Neural cell (in vitro differentiated cells): ENCODE results near the gene PITX1. TPM values are rescaled to one million over a fixed set of nuclear protein-coding genes. Genes with fewer than 3 reads are reported as not detected.

Source experiments
- H2AFZ ChIP-seq: fragments of 200-600, 300-800 bp; sonication (generic), shearing (Covaris generic); 2 replicates; pipeline ENCODE4 v1.6.0; 2014; ENCODE audit warnings: low read depth, mild to moderate bottlenecking, antibody characterized with exemption, low read length, moderate library complexity
- H3F3A ChIP-seq: fragments of 200-600 bp; shearing (Covaris generic); 2 replicates; pipeline ENCODE4 v1.6.1; 2016; ENCODE audit warnings: mild to moderate bottlenecking, moderate library complexity, mixed read lengths, antibody characterized with exemption, low read length; ENCODE audit not compliant: insufficient read depth, poor library complexity, severe bottlenecking
- H3K27ac ChIP-seq: fragments of 200-600, 300-800 bp; sonication (generic), shearing (Covaris generic); 2 replicates; pipeline ENCODE4 v1.5.1; 2014; ENCODE audit warnings: mild to moderate bottlenecking, low read length, moderate library complexity
- H3K27me3 ChIP-seq: fragments of 300-800, 200-600 bp; sonication (generic), shearing (Covaris generic); 2 replicates; pipeline ENCODE4 v1.6.0; 2014; ENCODE audit warnings: mild to moderate bottlenecking, low read depth, low read length, moderate library complexity; ENCODE audit not compliant: insufficient read depth
- H3K36me3 ChIP-seq: fragments of 300-800, 200-600 bp; sonication (generic), shearing (Covaris generic); 2 replicates; pipeline ENCODE4 v1.5.1; 2014; ENCODE audit warnings: mild to moderate bottlenecking, antibody characterized with exemption, low read length, moderate library complexity; ENCODE audit not compliant: insufficient read depth
- H3K4me2 ChIP-seq: fragments of 300-800, 200-600 bp; sonication (generic), shearing (Covaris generic); 2 replicates; pipeline ENCODE4 v1.6.0; 2014; ENCODE audit warnings: mild to moderate bottlenecking, low read length
- H3K4me3 ChIP-seq: fragments of 300-800, 200-600 bp; sonication (generic), shearing (Covaris generic); 2 replicates; pipeline ENCODE4 v1.5.1; 2014; ENCODE audit warnings: mild to moderate bottlenecking, low read length, moderate library complexity
- H3K79me2 ChIP-seq: fragments of 200-600 bp; shearing (Covaris generic); replicated peaks from 2 replicates; pipeline ENCODE4 v1.6.0; 2014; ENCODE audit warnings: mild to moderate bottlenecking, low read length, moderate library complexity; ENCODE audit not compliant: insufficient read depth
- H3K9ac ChIP-seq: fragments of 300-800, 200-600 bp; sonication (generic), shearing (Covaris generic); 2 replicates; pipeline ENCODE4 v1.6.1; 2016; ENCODE audit warnings: mild to moderate bottlenecking, low read length, mixed read lengths
- H3K9me2 ChIP-seq: fragments of 200-600 bp; shearing (Covaris generic); 2 replicates; pipeline ENCODE4 v1.6.1; 2016; ENCODE audit warnings: mild to moderate bottlenecking, low read length, mixed read lengths; ENCODE audit not compliant: insufficient read depth
- H3K9me3 ChIP-seq: fragments of 200-600, 300-800 bp; sonication (generic), shearing (Covaris generic); 2 replicates; pipeline ENCODE4 v1.6.1; 2016; ENCODE audit warnings: mild to moderate bottlenecking, mixed run types, low read length, moderate library complexity, mixed read lengths
- H4K20me1 ChIP-seq: fragments of 200-600 bp; shearing (Covaris generic); 2 replicates; pipeline ENCODE4 v1.6.1; 2016; ENCODE audit warnings: mild to moderate bottlenecking, mixed run types; ENCODE audit not compliant: insufficient read depth
- EP300 ChIP-seq: fragments of 450-650 bp; conservative IDR thresholded peaks from 2 replicates; pipeline ENCODE4 v1.6.1; 2014; ENCODE audit warnings: antibody characterized with exemption, mild to moderate bottlenecking, moderate library complexity; ENCODE audit not compliant: poor library complexity, severe bottlenecking
- EZH2 ChIP-seq: fragments of 200-600, 300-800 bp; shearing (Covaris generic), sonication (generic); IDR thresholded peaks from 2 replicates; pipeline ENCODE4 v1.6.1; 2014; ENCODE audit warnings: antibody characterized with exemption, low read length, borderline replicate concordance, mild to moderate bottlenecking; ENCODE audit not compliant: insufficient read depth, poor library complexity, severe bottlenecking
- MXI1 ChIP-seq: fragments of 450-650 bp; conservative IDR thresholded peaks from 2 replicates; pipeline ENCODE4 v1.6.1; 2014; ENCODE audit warnings: antibody characterized with exemption, mild to moderate bottlenecking; ENCODE audit not compliant: poor library complexity, severe bottlenecking
- POLR2AphosphoS5 ChIP-seq: IDR thresholded peaks from 2 replicates; pipeline ENCODE4 v1.6.1; 2012
- RAD21 ChIP-seq: fragments of 450-650 bp; conservative IDR thresholded peaks from 2 replicates; pipeline ENCODE4 v1.6.1; 2014; ENCODE audit warnings: antibody characterized with exemption, mild to moderate bottlenecking, moderate library complexity
- SMC3 ChIP-seq: fragments of 450-650 bp; conservative IDR thresholded peaks from 2 replicates; pipeline ENCODE4 v1.6.1; 2014; ENCODE audit warnings: antibody characterized with exemption, mild to moderate bottlenecking, moderate library complexity; ENCODE audit not compliant: poor library complexity
- TAF1 ChIP-seq: IDR thresholded peaks from 2 replicates; pipeline ENCODE4 v1.6.1; 2012; ENCODE audit warnings: low read depth
- polyA plus RNA-seq: library from polyadenylated mRNA; depleted of rRNA; stranded (reverse); fragments of >200 nt; gene quantifications from 2 replicates; pipeline ENCODE4 v1.2.3, GENCODE V29; 2014
- TF ChIP-seq, protein P1 (sequence below): fragments of 450-650 bp; IDR thresholded peaks from 2 replicates; pipeline ENCODE4 v1.5.1; 2014; ENCODE audit warnings: antibody characterized with exemption, mild to moderate bottlenecking, moderate library complexity; ENCODE audit not compliant: poor library complexity, severe bottlenecking
- TF ChIP-seq, protein P2 (sequence below): IDR thresholded peaks from 2 replicates; pipeline ENCODE4 v1.6.1; 2012; ENCODE audit warnings: borderline replicate concordance

Gene PITX1
- polyA plus RNA-seq, 1 donor from 2014 or later = not detected

DNA sequence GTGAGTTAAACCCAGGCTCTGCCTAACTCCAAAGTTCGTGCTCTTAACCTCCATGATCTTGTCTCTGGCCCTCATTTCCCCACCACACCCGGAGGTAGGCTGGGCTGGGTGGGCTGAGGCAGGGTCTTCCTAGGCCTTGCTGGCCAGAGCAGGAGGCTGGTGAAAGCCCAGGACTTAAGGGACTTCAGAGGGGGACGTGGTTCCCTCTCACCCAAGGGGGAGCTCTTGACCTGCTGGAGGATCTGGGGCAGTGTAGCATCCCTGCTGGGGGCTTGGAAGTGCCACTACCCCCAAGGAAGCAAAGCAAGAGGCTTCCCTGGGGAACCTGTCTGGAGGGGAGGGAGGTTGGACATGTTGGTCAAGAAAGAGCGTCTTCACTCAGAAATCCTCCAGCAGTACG is 14.7 kb downstream of the PITX1 start:
- TF ChIP-seq TAF1 (no peak), MXI1 (no peak), POLR2AphosphoS5 (no peak), EP300 (no peak), RAD21 (no peak), SMC3 (no peak), EZH2 (no peak)
- TF ChIP-seq, protein P1, sequence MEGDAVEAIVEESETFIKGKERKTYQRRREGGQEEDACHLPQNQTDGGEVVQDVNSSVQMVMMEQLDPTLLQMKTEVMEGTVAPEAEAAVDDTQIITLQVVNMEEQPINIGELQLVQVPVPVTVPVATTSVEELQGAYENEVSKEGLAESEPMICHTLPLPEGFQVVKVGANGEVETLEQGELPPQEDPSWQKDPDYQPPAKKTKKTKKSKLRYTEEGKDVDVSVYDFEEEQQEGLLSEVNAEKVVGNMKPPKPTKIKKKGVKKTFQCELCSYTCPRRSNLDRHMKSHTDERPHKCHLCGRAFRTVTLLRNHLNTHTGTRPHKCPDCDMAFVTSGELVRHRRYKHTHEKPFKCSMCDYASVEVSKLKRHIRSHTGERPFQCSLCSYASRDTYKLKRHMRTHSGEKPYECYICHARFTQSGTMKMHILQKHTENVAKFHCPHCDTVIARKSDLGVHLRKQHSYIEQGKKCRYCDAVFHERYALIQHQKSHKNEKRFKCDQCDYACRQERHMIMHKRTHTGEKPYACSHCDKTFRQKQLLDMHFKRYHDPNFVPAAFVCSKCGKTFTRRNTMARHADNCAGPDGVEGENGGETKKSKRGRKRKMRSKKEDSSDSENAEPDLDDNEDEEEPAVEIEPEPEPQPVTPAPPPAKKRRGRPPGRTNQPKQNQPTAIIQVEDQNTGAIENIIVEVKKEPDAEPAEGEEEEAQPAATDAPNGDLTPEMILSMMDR = no peak
- TF ChIP-seq, protein P2, sequence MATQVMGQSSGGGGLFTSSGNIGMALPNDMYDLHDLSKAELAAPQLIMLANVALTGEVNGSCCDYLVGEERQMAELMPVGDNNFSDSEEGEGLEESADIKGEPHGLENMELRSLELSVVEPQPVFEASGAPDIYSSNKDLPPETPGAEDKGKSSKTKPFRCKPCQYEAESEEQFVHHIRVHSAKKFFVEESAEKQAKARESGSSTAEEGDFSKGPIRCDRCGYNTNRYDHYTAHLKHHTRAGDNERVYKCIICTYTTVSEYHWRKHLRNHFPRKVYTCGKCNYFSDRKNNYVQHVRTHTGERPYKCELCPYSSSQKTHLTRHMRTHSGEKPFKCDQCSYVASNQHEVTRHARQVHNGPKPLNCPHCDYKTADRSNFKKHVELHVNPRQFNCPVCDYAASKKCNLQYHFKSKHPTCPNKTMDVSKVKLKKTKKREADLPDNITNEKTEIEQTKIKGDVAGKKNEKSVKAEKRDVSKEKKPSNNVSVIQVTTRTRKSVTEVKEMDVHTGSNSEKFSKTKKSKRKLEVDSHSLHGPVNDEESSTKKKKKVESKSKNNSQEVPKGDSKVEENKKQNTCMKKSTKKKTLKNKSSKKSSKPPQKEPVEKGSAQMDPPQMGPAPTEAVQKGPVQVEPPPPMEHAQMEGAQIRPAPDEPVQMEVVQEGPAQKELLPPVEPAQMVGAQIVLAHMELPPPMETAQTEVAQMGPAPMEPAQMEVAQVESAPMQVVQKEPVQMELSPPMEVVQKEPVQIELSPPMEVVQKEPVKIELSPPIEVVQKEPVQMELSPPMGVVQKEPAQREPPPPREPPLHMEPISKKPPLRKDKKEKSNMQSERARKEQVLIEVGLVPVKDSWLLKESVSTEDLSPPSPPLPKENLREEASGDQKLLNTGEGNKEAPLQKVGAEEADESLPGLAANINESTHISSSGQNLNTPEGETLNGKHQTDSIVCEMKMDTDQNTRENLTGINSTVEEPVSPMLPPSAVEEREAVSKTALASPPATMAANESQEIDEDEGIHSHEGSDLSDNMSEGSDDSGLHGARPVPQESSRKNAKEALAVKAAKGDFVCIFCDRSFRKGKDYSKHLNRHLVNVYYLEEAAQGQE = no peak
- H3K4me3 ChIP-seq = no peak overlapping the region
- H4K20me1 ChIP-seq = no peaks in the 10 kb centered on the region
- H3K79me2 ChIP-seq = no peaks in the 10 kb centered on the region
- no peak overlapping the region for H2AFZ ChIP-seq
- H3K4me2 ChIP-seq = no peak overlapping the region
- H3K36me3 ChIP-seq = no peaks in the 10 kb centered on the region
- H3K27ac ChIP-seq = no peak overlapping the region
- H3K9ac ChIP-seq = no peak overlapping the region
- no peaks in the 10 kb centered on the region for H3K27me3 ChIP-seq
- H3F3A ChIP-seq = no peaks in the 10 kb centered on the region
- no peaks in the 10 kb centered on the region for H3K9me2 ChIP-seq
- no peaks in the 10 kb centered on the region for H3K9me3 ChIP-seq

GRCh38 chr5:135018457-135018856 is 15.6 kb downstream of the PITX1 start:
- no peaks in the 10 kb centered on the region for H3K9me2 ChIP-seq
- H2AFZ ChIP-seq = no peak overlapping the region
- H3K27ac ChIP-seq = no peak overlapping the region
- no peaks in the 10 kb centered on the region for H3F3A ChIP-seq
- TF ChIP-seq MXI1 = no peak
- TF ChIP-seq, protein P1 = no peak
- TF ChIP-seq RAD21 = no peak
- no peak for TF ChIP-seq EZH2
- TF ChIP-seq TAF1 = no peak
- no peak for TF ChIP-seq EP300
- no peaks in the 10 kb centered on the region for H4K20me1 ChIP-seq
- H3K9me3 ChIP-seq = no peaks in the 10 kb centered on the region
- no peaks in the 10 kb centered on the region for H3K27me3 ChIP-seq
- H3K4me3 ChIP-seq = no peak overlapping the region
- H3K36me3 ChIP-seq = no peaks in the 10 kb centered on the region
- H3K79me2 ChIP-seq = no peaks in the 10 kb centered on the region
- no peak overlapping the region for H3K9ac ChIP-seq
- H3K4me2 ChIP-seq = no peak overlapping the region
